ENCODE data around the gene THSD8.
"Not testable (repeated sequence)": the region's sequence is repeated elsewhere in the genome, so short reads cannot be mapped to it uniquely, and the experiment has no call there.

DNA sequence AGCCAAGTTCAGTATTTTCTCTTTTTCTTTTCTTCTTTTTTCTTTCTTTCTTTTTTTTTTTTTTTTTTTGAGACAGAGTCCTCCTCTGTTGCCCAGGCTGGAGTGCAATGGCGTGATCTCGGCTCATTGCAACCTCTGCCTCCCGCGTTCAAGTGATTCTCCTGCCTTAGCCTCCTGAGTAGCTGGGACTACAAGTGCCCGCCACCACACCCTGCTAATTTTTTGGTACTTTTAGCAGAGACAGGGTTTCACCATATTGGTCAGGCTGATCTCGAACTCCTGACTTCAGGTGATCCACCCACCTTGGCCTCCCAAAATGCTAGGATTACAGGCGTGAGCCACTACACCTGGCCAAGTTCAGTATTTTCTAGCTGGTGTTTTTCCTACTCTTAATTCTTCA lies 4.3 kb upstream of the THSD8 start:
- not testable (repeated sequence) for TF ChIP-seq CTCF, EP300, POLR2A (IDR thresholded peaks at IDR 0.05)
- TF ChIP-seq POLR2AphosphoS5 (IDR thresholded peaks at IDR 0.05): peak in 1 of 3 donors; percentile 9
